CD4-positive, alpha-beta T cell treated with Interleukin-4 for 1 hour (primary cell): ENCODE measurements around the gene CHIA.

Experiments
- DNase-seq, 2 donors: peaks; one replicate each; pipeline ENCODE4 v3.0.0-alpha.2; 2020 to 2022

CHIA gene

GRCh38 chr1:111369645-111370044 lies 79.0 kb downstream of the CHIA start:
- DNase-seq, result no peak
